PC-9 (cell line): ENCODE measurements around the gene ARNT2.

Experiments used
- CTCF ChIP-seq: fragments of 200-600 bp; sonication (generic); conservative IDR thresholded peaks from 2 replicates; pipeline ENCODE4 v1.6.1; 2017; ENCODE audit warnings: mixed run types, antibody characterized with exemption, mild to moderate bottlenecking, moderate library complexity
- EZH2 ChIP-seq: fragments of 200-600 bp; sonication (generic); IDR thresholded peaks from 2 replicates; pipeline ENCODE4 v1.8.0; 2017; ENCODE audit warnings: antibody characterized with exemption, low read depth

- TF ChIP-seq CTCF (no peak), EZH2 (no peak)
Measured at GRCh38 chr15:80419546-80419945, 15.4 kb downstream of the ARNT2 start.
